Measurements from ENCODE around the gene ATP11B.

The ATP11B gene

DNA sequence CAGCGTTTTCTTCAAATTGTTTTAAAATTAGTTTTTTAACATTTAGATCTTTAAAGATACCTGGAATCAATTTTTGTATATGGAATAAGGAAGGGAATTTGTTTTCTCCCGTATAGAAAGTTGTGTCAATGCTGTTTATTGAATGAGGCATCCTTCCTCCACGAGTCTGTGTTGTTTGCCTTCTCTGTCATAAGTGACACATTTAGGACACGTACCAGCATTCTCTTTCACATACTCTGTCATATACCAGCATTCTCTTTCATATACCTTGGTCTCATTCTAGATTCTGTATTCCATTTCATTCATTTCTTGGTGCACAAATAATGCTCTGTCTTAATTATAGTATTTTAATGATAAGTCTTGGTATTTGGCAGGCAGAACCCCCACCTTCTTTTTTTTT, 10.3 kb downstream of the ATP11B start:
- Histone ChIP-seq H3K4me3 (no peak overlapping the region), H3K27ac (no peak overlapping the region)
- DNase-seq (ENCODE audit: low spot score): no peak
- TF ChIP-seq, protein P1, sequence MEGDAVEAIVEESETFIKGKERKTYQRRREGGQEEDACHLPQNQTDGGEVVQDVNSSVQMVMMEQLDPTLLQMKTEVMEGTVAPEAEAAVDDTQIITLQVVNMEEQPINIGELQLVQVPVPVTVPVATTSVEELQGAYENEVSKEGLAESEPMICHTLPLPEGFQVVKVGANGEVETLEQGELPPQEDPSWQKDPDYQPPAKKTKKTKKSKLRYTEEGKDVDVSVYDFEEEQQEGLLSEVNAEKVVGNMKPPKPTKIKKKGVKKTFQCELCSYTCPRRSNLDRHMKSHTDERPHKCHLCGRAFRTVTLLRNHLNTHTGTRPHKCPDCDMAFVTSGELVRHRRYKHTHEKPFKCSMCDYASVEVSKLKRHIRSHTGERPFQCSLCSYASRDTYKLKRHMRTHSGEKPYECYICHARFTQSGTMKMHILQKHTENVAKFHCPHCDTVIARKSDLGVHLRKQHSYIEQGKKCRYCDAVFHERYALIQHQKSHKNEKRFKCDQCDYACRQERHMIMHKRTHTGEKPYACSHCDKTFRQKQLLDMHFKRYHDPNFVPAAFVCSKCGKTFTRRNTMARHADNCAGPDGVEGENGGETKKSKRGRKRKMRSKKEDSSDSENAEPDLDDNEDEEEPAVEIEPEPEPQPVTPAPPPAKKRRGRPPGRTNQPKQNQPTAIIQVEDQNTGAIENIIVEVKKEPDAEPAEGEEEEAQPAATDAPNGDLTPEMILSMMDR (IDR thresholded peaks at IDR 0.05): no peak

DNA sequence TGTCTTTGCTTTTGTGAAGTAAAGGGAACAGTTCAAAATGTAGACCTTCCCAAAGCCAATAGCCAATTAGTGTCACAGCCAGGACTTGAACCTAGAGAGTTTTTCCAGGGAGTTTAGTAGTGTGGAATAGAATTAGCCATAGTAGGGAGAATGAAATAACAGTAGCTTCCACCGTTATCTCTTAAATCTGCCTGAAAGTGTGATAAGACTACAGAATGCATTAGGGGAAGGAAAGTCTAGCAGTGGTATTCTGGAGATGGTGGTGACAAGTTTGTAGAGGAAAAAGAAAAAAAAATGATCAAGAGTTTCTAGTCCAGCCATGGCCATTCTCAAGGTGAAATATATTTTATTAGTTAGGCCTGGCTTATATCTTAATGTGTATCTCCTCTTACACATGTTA, 13.8 kb downstream of the ATP11B start:
- TF ChIP-seq, protein P1 (IDR thresholded peaks at IDR 0.05): no peak
- DNase-seq (ENCODE audit: low spot score): no peak
- no peak overlapping the region for H3K27ac ChIP-seq
- H3K4me3 ChIP-seq: no peak overlapping the region

- no peak for DNase-seq (ENCODE audit: low spot score)
- Histone ChIP-seq H3K27ac (no peak overlapping the region), H3K4me3 (no peak overlapping the region)
- TF ChIP-seq, protein P1 (IDR thresholded peaks at IDR 0.05): no peak
Measured at GRCh38 chr3:182808041-182808770, 14.9 kb downstream of the ATP11B start.

DNA sequence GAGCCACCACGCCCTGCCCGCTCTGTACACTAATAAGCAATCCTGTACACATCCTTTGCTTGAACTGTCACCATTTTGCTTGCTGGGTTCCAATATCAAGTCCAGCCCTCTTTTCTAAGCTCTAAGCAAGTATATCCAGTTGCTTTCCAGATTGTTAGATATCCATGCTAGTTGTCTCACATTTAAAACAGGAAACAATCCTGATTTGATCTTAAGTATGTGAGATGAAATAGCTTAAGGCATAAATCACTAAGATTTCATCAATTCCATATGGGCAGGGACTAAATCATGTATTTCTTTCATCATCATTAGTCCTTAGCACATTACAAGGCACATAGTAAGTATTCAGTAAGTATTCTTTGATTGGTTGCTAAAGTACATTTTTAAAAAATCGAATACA, 16.2 kb downstream of the ATP11B start:
- TF ChIP-seq, protein P1 (IDR thresholded peaks at IDR 0.05): no peak
- no peak for DNase-seq (ENCODE audit: low spot score)
- H3K4me3 ChIP-seq: no peak overlapping the region
- H3K27ac ChIP-seq: no peak overlapping the region

GRCh38 chr3:182810574-182811268, 17.4 kb downstream of the ATP11B start:
- H3K4me3 ChIP-seq: no peak overlapping the region
- DNase-seq (ENCODE audit: low spot score): no peak
- no peak overlapping the region for H3K27ac ChIP-seq
- TF ChIP-seq, protein P1 (IDR thresholded peaks at IDR 0.05): no peak

- no peak overlapping the region for H3K27ac ChIP-seq
- DNase-seq (ENCODE audit: low spot score): no peak
- TF ChIP-seq, protein P1 (IDR thresholded peaks at IDR 0.05): no peak
Measured at GRCh38 chr3:182811269-182811596, 17.9 kb downstream of the ATP11B start.

GRCh38 chr3:182812123-182812522, 18.8 kb downstream of the ATP11B start:
- Histone ChIP-seq H3K4me3 (no peak overlapping the region), H3K27ac (no peak overlapping the region)
- TF ChIP-seq, protein P1 (IDR thresholded peaks at IDR 0.05): no peak
- DNase-seq (ENCODE audit: low spot score): no peak

More at GRCh38 chr3:182811269-182811596, 17.9 kb downstream of the ATP11B start:
- no peak overlapping the region for H3K4me3 ChIP-seq

Measured in coronary artery (tissue), 2 donors.